ENCODE data around the gene ERLIN1.

The ERLIN1 gene

GRCh38 chr10:100153239-100153825 is 32.5 kb downstream of the ERLIN1 start:
- TF ChIP-seq TAF1 (IDR thresholded peaks at IDR 0.05; ENCODE audit: low read depth) (no peak), ZBTB7A (IDR thresholded peaks at IDR 0.05; ENCODE audit: low read depth) (no peak), REST (IDR thresholded peaks at IDR 0.05; ENCODE audit: low read depth) (no peak), NFIC (IDR thresholded peaks at IDR 0.05) (no peak), TEAD4 (IDR thresholded peaks at IDR 0.05) (no peak), CEBPB (IDR thresholded peaks at IDR 0.05) (no peak), USF1 (IDR thresholded peaks at IDR 0.05) (no peak), FOXM1 (IDR thresholded peaks at IDR 0.05; ENCODE audit: borderline replicate concordance, low read depth) (no peak), EP300 (IDR thresholded peaks at IDR 0.05; ENCODE audit: borderline replicate concordance) (no peak), TCF12 (IDR thresholded peaks at IDR 0.05; ENCODE audit: low read depth) (no peak), CREB1 (IDR thresholded peaks at IDR 0.05; ENCODE audit: low read depth) (no peak), EGR1 (IDR thresholded peaks at IDR 0.05) (no peak), YY1 (IDR thresholded peaks at IDR 0.05; ENCODE audit: low read depth) (no peak), RAD21 (IDR thresholded peaks at IDR 0.05; ENCODE audit: low read depth) (no peak), MAX (IDR thresholded peaks at IDR 0.05) (no peak)

GRCh38 chr10:100151723-100152300 is 34.0 kb downstream of the ERLIN1 start:
- TF ChIP-seq REST (IDR thresholded peaks at IDR 0.05; ENCODE audit: low read depth) (no peak), CEBPB (IDR thresholded peaks at IDR 0.05) (no peak), CREB1 (IDR thresholded peaks at IDR 0.05; ENCODE audit: low read depth) (no peak)

GRCh38 chr10:100148353-100149211 is 37.2 kb downstream of the ERLIN1 start:
- TF ChIP-seq ZBTB7A (IDR thresholded peaks at IDR 0.05; ENCODE audit: low read depth) (no peak), TAF1 (IDR thresholded peaks at IDR 0.05; ENCODE audit: low read depth) (no peak), TCF12 (IDR thresholded peaks at IDR 0.05; ENCODE audit: low read depth) (no peak), RAD21 (IDR thresholded peaks at IDR 0.05; ENCODE audit: low read depth) (no peak), EGR1 (IDR thresholded peaks at IDR 0.05) (no peak), TEAD4 (IDR thresholded peaks at IDR 0.05) (no peak), MAX (IDR thresholded peaks at IDR 0.05) (no peak), CREB1 (IDR thresholded peaks at IDR 0.05; ENCODE audit: low read depth) (no peak), FOXM1 (IDR thresholded peaks at IDR 0.05; ENCODE audit: borderline replicate concordance, low read depth) (no peak), CEBPB (IDR thresholded peaks at IDR 0.05) (no peak), YY1 (IDR thresholded peaks at IDR 0.05; ENCODE audit: low read depth) (no peak), REST (IDR thresholded peaks at IDR 0.05; ENCODE audit: low read depth) (no peak), NFIC (IDR thresholded peaks at IDR 0.05) (no peak), USF1 (IDR thresholded peaks at IDR 0.05) (no peak), EP300 (IDR thresholded peaks at IDR 0.05; ENCODE audit: borderline replicate concordance) (no peak)
